ENCODE measurements around the gene SLC22A23. TPM values are rescaled to one million over a fixed set of nuclear protein-coding genes. Genes with fewer than 3 reads are reported as not detected.

Gene SLC22A23
- total and polyA plus RNA-seq, 2 of the 4 experiments (the other 2 are of a cell fraction): 0.72 to 1.6 TPM

DNA sequence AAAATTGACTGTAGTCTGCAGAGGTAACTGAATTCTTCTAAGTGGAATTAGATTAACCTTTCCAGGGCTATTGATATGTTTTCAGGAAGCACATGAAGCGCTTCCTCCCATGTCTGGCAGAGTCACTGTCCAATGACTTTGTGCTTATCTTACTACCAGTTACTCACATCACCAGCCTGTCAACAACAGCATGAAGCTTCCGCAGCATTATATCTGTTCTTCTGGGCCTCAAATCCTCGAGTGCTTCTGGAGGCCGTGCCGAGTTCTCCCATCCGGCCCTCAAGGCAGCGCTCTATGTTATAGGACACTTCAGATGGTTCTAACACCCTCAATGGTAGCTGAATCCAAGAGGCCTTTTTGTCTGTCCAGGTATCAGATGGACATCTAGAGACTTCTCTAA lies 164.9 kb downstream of the SLC22A23 start:
- Histone ChIP-seq H4K91ac (ENCODE audit: insufficient read depth, low read depth, low read length) (no peak overlapping the region), H2BK15ac (ENCODE audit: low read depth, low read length) (no peak overlapping the region), H3K9me3 (ENCODE audit: control insufficient read depth, insufficient read depth, low read length) (no peaks in the 10 kb centered on the region), H3K36me3 (ENCODE audit: control insufficient read depth, insufficient read depth, low read length) (no peaks in the 10 kb centered on the region), H3K4me3 (ENCODE audit: insufficient read depth, low read depth, low read length) (no peak overlapping the region), H2AK9ac (replicated peaks; ENCODE audit: low read depth, low read length, poor library complexity) (no peak overlapping the region), H3K9ac (ENCODE audit: low read depth, low read length) (no peak overlapping the region), H3K4me1 (ENCODE audit: control insufficient read depth, insufficient read depth, low read length) (no peaks in the 10 kb centered on the region), H3K79me1 (ENCODE audit: low read depth in 1 of 2, low read length in 2 of 2) (no peaks in the 10 kb centered on the region), H2BK20ac (ENCODE audit: low read depth, low read length) (no peak overlapping the region), H2AK5ac (ENCODE audit: low read depth, low read length) (no peak overlapping the region), H3K4me2 (ENCODE audit: low read depth, low read length) (no peak overlapping the region), H4K8ac (ENCODE audit: low read depth in 2 of 2, low read length in 2 of 2) (no peak overlapping the region), H4K20me1 (ENCODE audit: insufficient read depth, low read length) (no peaks in the 10 kb centered on the region), H3K27me3 (ENCODE audit: control insufficient read depth, insufficient read depth, low read length) (peaks cover 14% of the 10 kb centered on the region; the same call in 1 of the 2 replicates), H3K9me1 (ENCODE audit: insufficient read depth, low read length) (no peaks in the 10 kb centered on the region), H4K5ac (ENCODE audit: low read depth, low read length) (no peak overlapping the region), H3K56ac (ENCODE audit: extremely low read depth, insufficient read depth, low read length) (no peak overlapping the region), H2AFZ (replicated peaks; ENCODE audit: low read length, poor library complexity) (no peak overlapping the region), H3K27ac (ENCODE audit: insufficient read depth, low read length) (no peak overlapping the region), H2BK5ac (ENCODE audit: low read depth, low read length, poor library complexity, severe bottlenecking) (no peak overlapping the region), H3K4ac (ENCODE audit: low read depth, low read length) (no peak overlapping the region), H3K18ac (ENCODE audit: low read depth, low read length) (no peak overlapping the region), H2BK120ac (ENCODE audit: low read depth, low read length) (no peak overlapping the region), H3K23ac (ENCODE audit: low read depth, low read length) (no peak overlapping the region), H3K14ac (replicated peaks; ENCODE audit: low read depth, low read length) (no peak overlapping the region)
- POLR2A ChIA-PET (ENCODE audit: unreplicated experiment): no interaction called here
- CTCF ChIA-PET: no interaction called here
- no TSS peak for BruUV-seq (replicated peaks)
- intact Hi-C loops (cut with micrococcal nuclease): no loop called here
- dilution Hi-C loops (cut with HindIII; ENCODE audit: low sequenced_read_pairs, unreplicated experiment): no loop called here
- TF ChIP-seq MXI1 (IDR thresholded peaks at IDR 0.05; ENCODE audit: borderline replicate concordance, low read depth, low read length) (no peak), RFX5 (IDR thresholded peaks at IDR 0.05; ENCODE audit: low read depth, low read length) (no peak), RAD21 (IDR thresholded peaks at IDR 0.05; ENCODE audit: low read length) (no peak), MAZ (IDR thresholded peaks at IDR 0.05; ENCODE audit: borderline replicate concordance, low read depth, low read length) (no peak), FOS (IDR thresholded peaks at IDR 0.05; ENCODE audit: low read depth, low read length) (no peak), CHD1 (IDR thresholded peaks at IDR 0.05; ENCODE audit: low read depth, low read length) (no peak), CEBPB (IDR thresholded peaks at IDR 0.05; ENCODE audit: low read depth, low read length) (no peak), SMC3 (IDR thresholded peaks at IDR 0.05; ENCODE audit: low read depth, low read length) (no peak)
- TF ChIP-seq, protein P1, sequence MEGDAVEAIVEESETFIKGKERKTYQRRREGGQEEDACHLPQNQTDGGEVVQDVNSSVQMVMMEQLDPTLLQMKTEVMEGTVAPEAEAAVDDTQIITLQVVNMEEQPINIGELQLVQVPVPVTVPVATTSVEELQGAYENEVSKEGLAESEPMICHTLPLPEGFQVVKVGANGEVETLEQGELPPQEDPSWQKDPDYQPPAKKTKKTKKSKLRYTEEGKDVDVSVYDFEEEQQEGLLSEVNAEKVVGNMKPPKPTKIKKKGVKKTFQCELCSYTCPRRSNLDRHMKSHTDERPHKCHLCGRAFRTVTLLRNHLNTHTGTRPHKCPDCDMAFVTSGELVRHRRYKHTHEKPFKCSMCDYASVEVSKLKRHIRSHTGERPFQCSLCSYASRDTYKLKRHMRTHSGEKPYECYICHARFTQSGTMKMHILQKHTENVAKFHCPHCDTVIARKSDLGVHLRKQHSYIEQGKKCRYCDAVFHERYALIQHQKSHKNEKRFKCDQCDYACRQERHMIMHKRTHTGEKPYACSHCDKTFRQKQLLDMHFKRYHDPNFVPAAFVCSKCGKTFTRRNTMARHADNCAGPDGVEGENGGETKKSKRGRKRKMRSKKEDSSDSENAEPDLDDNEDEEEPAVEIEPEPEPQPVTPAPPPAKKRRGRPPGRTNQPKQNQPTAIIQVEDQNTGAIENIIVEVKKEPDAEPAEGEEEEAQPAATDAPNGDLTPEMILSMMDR (conservative IDR thresholded peaks at IDR 0.05; ENCODE audit: low read depth, low read length): no peak
- ATAC-seq (ENCODE audit: low read depth) (no peak), DNase-seq (no peak)
- 80% methylated on average over 6 of the region's 7 CpGs; no CpG with 5 or more reads in 1 of the 2 experiments for WGBS, 2 experiments (ENCODE audit: extremely low coverage in 2 of 2, insufficient read length in 1 of 2)
- in situ Hi-C loops (cut with MboI; ENCODE audit: low sequenced_read_pairs): no loop called here
